Liver (tissue), 9 donors: Measurements from ENCODE around the gene LYZL6. TPM values are rescaled to one million over a fixed set of nuclear protein-coding genes. Genes with fewer than 3 reads are reported as not detected.

Experiments used
- DNase-seq: peaks from one replicate; pipeline ENCODE4 v3.0.0-alpha.2; 2017; ENCODE audit warnings: low spot score
- H3K27ac ChIP-seq, 2 donors: one replicate each; pipeline ENCODE4 v1.7.0; 2013; ENCODE audit warnings: inconsistent platforms in 2 of 2, low read length in 2 of 2, control low read depth in 1 of 2, low read depth in 1 of 2, mild to moderate bottlenecking in 1 of 2
- H3K27me3 ChIP-seq, 4 donors: one replicate each; pipeline versions ENCODE4 v1.6.1 to v1.7.0; 2013; ENCODE audit warnings: low read length in 3 of 4, inconsistent platforms in 1 of 4, mild to moderate bottlenecking in 1 of 4, moderate library complexity in 1 of 4; ENCODE audit not compliant: control insufficient read depth in 4 of 4, insufficient read depth in 4 of 4
- H3K36me3 ChIP-seq, 4 donors: one replicate each; pipeline versions ENCODE4 v1.6.1 to v1.7.0; 2013; ENCODE audit warnings: low read length in 3 of 4, mild to moderate bottlenecking in 3 of 4, low read depth in 1 of 4, moderate library complexity in 1 of 4; ENCODE audit not compliant: control insufficient read depth in 4 of 4, insufficient read depth in 3 of 4
- H3K4me1 ChIP-seq, 4 donors: one replicate each; pipeline versions ENCODE4 v1.6.1 to v1.7.0; 2013; ENCODE audit warnings: low read length in 3 of 4, mild to moderate bottlenecking in 3 of 4, moderate library complexity in 1 of 4; ENCODE audit not compliant: control insufficient read depth in 4 of 4, insufficient read depth in 4 of 4
- H3K4me3 ChIP-seq, 3 donors: one replicate each; pipeline versions ENCODE4 v1.6.1 to v1.7.0; 2013; ENCODE audit warnings: low read length in 3 of 3, control low read depth in 1 of 3, low read depth in 1 of 3, mild to moderate bottlenecking in 1 of 3
- H3K9ac ChIP-seq, 2 donors: one replicate each; pipeline ENCODE4 v1.7.0; 2013; ENCODE audit warnings: low read length in 2 of 2, mild to moderate bottlenecking in 2 of 2, moderate library complexity in 2 of 2, control low read depth in 1 of 2, low read depth in 1 of 2
- H3K9me3 ChIP-seq, 4 donors: one replicate each; pipeline versions ENCODE4 v1.6.1 to v1.7.0; 2013; ENCODE audit warnings: low read length in 3 of 4; ENCODE audit not compliant: control insufficient read depth in 4 of 4
- ATF3 ChIP-seq: IDR thresholded peaks from 2 replicates; pipeline ENCODE4 v1.6.1; 2016; ENCODE audit warnings: antibody characterized with exemption
- CTCF ChIP-seq: fragments of 150-350 bp; IDR thresholded peaks from 2 replicates; pipeline ENCODE4 v1.5.1; 2017; ENCODE audit warnings: improper control_type of control experiment, low read depth, low read length; ENCODE audit not compliant: missing input control
- EGR1 ChIP-seq, 2 donors: IDR thresholded peaks; 2 replicates each; pipeline ENCODE4 v1.6.1; 2016 to 2018; ENCODE audit warnings: antibody characterized with exemption in 2 of 2, low read depth in 2 of 2
- FOXA1 ChIP-seq: IDR thresholded peaks from 2 replicates; pipeline ENCODE4 v1.6.1; 2016; ENCODE audit warnings: antibody characterized with exemption
- FOXA2 ChIP-seq: IDR thresholded peaks from 2 replicates; pipeline ENCODE4 v1.6.1; 2016; ENCODE audit warnings: antibody characterized with exemption
- GABPA ChIP-seq, 2 donors: IDR thresholded peaks in 1 of 2; conservative IDR thresholded peaks in 1 of 2; 2 replicates each; pipeline ENCODE4 v1.6.1; 2016; ENCODE audit warnings: antibody characterized with exemption in 2 of 2, mild to moderate bottlenecking in 1 of 2, moderate library complexity in 1 of 2
- HNF4A ChIP-seq, 2 donors: conservative IDR thresholded peaks; 2 replicates each; pipeline ENCODE4 v1.6.1; 2016; ENCODE audit warnings: antibody characterized with exemption in 2 of 2, mild to moderate bottlenecking in 2 of 2
- HNF4G ChIP-seq: IDR thresholded peaks from 2 replicates; pipeline ENCODE4 v1.6.1; 2016; ENCODE audit warnings: antibody characterized with exemption
- JUND ChIP-seq, 2 donors: IDR thresholded peaks; 2 replicates each; pipeline ENCODE4 v1.6.1; 2016; ENCODE audit warnings: antibody characterized with exemption in 2 of 2
- MAX ChIP-seq: IDR thresholded peaks from 2 replicates; pipeline ENCODE4 v1.6.1; 2016; ENCODE audit warnings: antibody characterized with exemption
- NR2F2 ChIP-seq: IDR thresholded peaks from 2 replicates; pipeline ENCODE4 v1.6.1; 2016; ENCODE audit warnings: antibody characterized with exemption
- RAD21 ChIP-seq, 2 donors: IDR thresholded peaks; 2 replicates each; pipeline ENCODE4 v1.6.1; 2016; ENCODE audit warnings: antibody characterized with exemption in 2 of 2, mild to moderate bottlenecking in 2 of 2
- REST ChIP-seq: IDR thresholded peaks from 2 replicates; pipeline ENCODE4 v1.6.1; 2016; ENCODE audit warnings: antibody characterized with exemption, mild to moderate bottlenecking
- RXRA ChIP-seq, 2 donors: IDR thresholded peaks; 2 replicates each; pipeline ENCODE4 v1.6.1; 2017 to 2018; ENCODE audit warnings: antibody characterized with exemption in 2 of 2, mild to moderate bottlenecking in 1 of 2
- SP1 ChIP-seq: IDR thresholded peaks from 2 replicates; pipeline ENCODE4 v1.6.1; 2018; ENCODE audit warnings: antibody characterized with exemption, mild to moderate bottlenecking
- TAF1 ChIP-seq: conservative IDR thresholded peaks from 2 replicates; pipeline ENCODE4 v1.6.1; 2016; ENCODE audit warnings: antibody characterized with exemption, mild to moderate bottlenecking
- YY1 ChIP-seq: IDR thresholded peaks from 2 replicates; pipeline ENCODE4 v1.6.1; 2016; ENCODE audit warnings: antibody characterized with exemption, mild to moderate bottlenecking
- ZBTB33 ChIP-seq: IDR thresholded peaks from 2 replicates; pipeline ENCODE4 v1.6.1; 2016; ENCODE audit warnings: antibody characterized with exemption
- WGBS: extraction: QIAGEN DNeasy Blood & Tissue Kit; methylation state at CpG from one replicate; pipeline ENCODE4 v1.1.7; 2013; 5-methylcytosine and 5-hydroxymethylcytosine counted together
- polyA plus RNA-seq, 2 donors: library from polyadenylated mRNA; stranded (reverse) in 1 of 2; unstranded in 1 of 2; fragments of 200-250 nt in 1 of 2; fragments of >200 nt in 1 of 2; fragmentation: Nextera tagmentation in 1 of 2; extraction: Ambion mirVana in 1 of 2; gene quantifications; one replicate each; pipeline versions ENCODE4 v1.2.1 to v1.2.3, GENCODE V29; 2013 to 2015
- total RNA-seq, 2 donors: library from RNA; depleted of rRNA; stranded (reverse); fragments of >200 nt; gene quantifications; one replicate each; pipeline ENCODE4 v1.2.3, GENCODE V29; 2014
- donor health status: healthy.
- donor health status: healthy.
- donor health status: healthy.
- donor health status: healthy.
- donor health status: healthy.

The LYZL6 gene
- total and polyA plus RNA-seq, 4 donors: not detected

- Histone ChIP-seq H3K4me1 (peaks cover 14 to 48% (median 32%) of the 10 kb centered on the region in 4 donors), H3K27me3 (no peaks in the 10 kb centered on the region), H3K9me3 (no peaks in the 10 kb centered on the region), H3K4me3 (peak overlapping the region in 2 of 3 donors; percentile 51 to 61), H3K36me3 (peaks cover 0 to 4% (median under 1%) of the 10 kb centered on the region in 4 donors), H3K9ac (peak overlapping the region in 1 of 2 donors; percentile 77), H3K27ac (peak overlapping the region; percentile 72 to 90)
- DNase-seq: peak; percentile 55
- WGBS: 26% methylated on average over 4 of the region's 4 CpGs
- no peak for TF ChIP-seq TAF1
- peak; percentile 88 to 95 for TF ChIP-seq RAD21 (IDR thresholded peaks at IDR 0.05)
- peak; percentile 85 for TF ChIP-seq SP1
- TF ChIP-seq FOXA1: no peak
- TF ChIP-seq JUND (IDR thresholded peaks at IDR 0.05): peak; percentile 38 to 65
- no peak for TF ChIP-seq ATF3
- TF ChIP-seq REST: no peak
- peak; percentile 59 for TF ChIP-seq YY1
- peak; percentile 39 for TF ChIP-seq NR2F2
- TF ChIP-seq RXRA (IDR thresholded peaks at IDR 0.05): peak; percentile 83 to 85
- TF ChIP-seq GABPA (IDR thresholded peaks at IDR 0.05 in 1 of 2, conservative IDR thresholded peaks at IDR 0.05 in 1 of 2): no peak
- no peak for TF ChIP-seq MAX
- peak; percentile 81 for TF ChIP-seq CTCF
- peak; percentile 98 to 99 for TF ChIP-seq HNF4A (conservative IDR thresholded peaks at IDR 0.05)
- peak; percentile 96 for TF ChIP-seq HNF4G
- TF ChIP-seq FOXA2: no peak
- TF ChIP-seq ZBTB33: peak; percentile 53
- TF ChIP-seq EGR1 (IDR thresholded peaks at IDR 0.05; ENCODE audit: low read depth in 2 of 2): no peak
Measured at GRCh38 chr17:35981908-35982330, 38.4 kb upstream of the LYZL6 start.
